OCI-LY1 (cell line): ENCODE data around the gene GSE1.
"Not testable (repeated sequence)": the region's sequence is repeated elsewhere in the genome, so short reads cannot be mapped to it uniquely, and the experiment has no call there.

Source experiments
- H2AFZ ChIP-seq: fragments of 200-600 bp; sonication (generic), shearing (Covaris generic); 2 replicates; pipeline ENCODE4 v1.6.0; 2014; ENCODE audit warnings: antibody characterized with exemption, mild to moderate bottlenecking, low read length
- H3F3A ChIP-seq: fragments of 200-600 bp; sonication (generic), shearing (Covaris generic); 2 replicates; pipeline ENCODE4 v1.6.0; 2014; ENCODE audit warnings: mild to moderate bottlenecking, antibody characterized with exemption, low read length, moderate library complexity; ENCODE audit not compliant: insufficient read depth
- H3K27ac ChIP-seq: fragments of 200-600 bp; sonication (generic); 2 replicates; pipeline ENCODE4 v1.5.1; 2014; ENCODE audit warnings: low read length, mixed run types, mild to moderate bottlenecking, low read depth; ENCODE audit not compliant: poor library complexity, severe bottlenecking
- H3K27me3 ChIP-seq: fragments of 200-600 bp; sonication (generic); 2 replicates; pipeline ENCODE4 v1.6.0; 2014; ENCODE audit warnings: antibody characterized with exemption, mild to moderate bottlenecking, low read length, moderate library complexity; ENCODE audit not compliant: insufficient read depth
- H3K36me3 ChIP-seq: fragments of 200-600 bp; sonication (generic); 2 replicates; pipeline ENCODE4 v1.6.1; 2014; ENCODE audit warnings: mild to moderate bottlenecking, antibody characterized with exemption, low read length, moderate library complexity, mixed read lengths; ENCODE audit not compliant: insufficient read depth
- H3K4me1 ChIP-seq: fragments of 200-600 bp; sonication (generic); 2 replicates; pipeline ENCODE4 v1.5.1; 2014; ENCODE audit warnings: mild to moderate bottlenecking, low read length, moderate library complexity; ENCODE audit not compliant: insufficient read depth, severe bottlenecking
- H3K4me2 ChIP-seq: fragments of 200-600 bp; sonication (generic), shearing (Covaris generic); 2 replicates; pipeline ENCODE4 v1.6.1; 2014; ENCODE audit warnings: low read length
- H3K4me3 ChIP-seq: fragments of 200-600 bp; sonication (generic); 2 replicates; pipeline ENCODE4 v1.5.1; 2014; ENCODE audit warnings: low read length, low read depth, mild to moderate bottlenecking, mixed read lengths; ENCODE audit not compliant: poor library complexity, severe bottlenecking
- H3K79me2 ChIP-seq: fragments of 200-600 bp; shearing (Covaris generic); 2 replicates; pipeline ENCODE4 v1.6.1; 2016; ENCODE audit warnings: mixed run types, low read length, mixed read lengths; ENCODE audit not compliant: insufficient read depth
- H3K9ac ChIP-seq: fragments of 200-600 bp; sonication (generic), shearing (Covaris generic); 2 replicates; pipeline ENCODE4 v1.6.1; 2014; ENCODE audit warnings: mild to moderate bottlenecking, low read length, mixed read lengths
- H3K9me2 ChIP-seq: fragments of 200-600 bp; sonication (generic), shearing (Covaris generic); 2 replicates; pipeline ENCODE4 v1.6.1; 2014; ENCODE audit warnings: low read depth, mild to moderate bottlenecking, low read length, mixed read lengths
- H3K9me3 ChIP-seq: fragments of 200-600 bp; shearing (Covaris generic); 2 replicates; pipeline ENCODE4 v1.6.1; 2014; ENCODE audit warnings: low read length, mixed read lengths
- H4K20me1 ChIP-seq: fragments of 200-600 bp; sonication (generic), shearing (Covaris generic); 2 replicates; pipeline ENCODE4 v1.6.0; 2016; ENCODE audit warnings: mild to moderate bottlenecking, low read length; ENCODE audit not compliant: insufficient read depth
- EZH2 ChIP-seq: fragments of 200-600 bp; sonication (generic), shearing (Covaris generic); IDR thresholded peaks from 2 replicates; pipeline ENCODE4 v1.8.0; 2017; ENCODE audit warnings: borderline replicate concordance, mixed run types, mild to moderate bottlenecking, antibody characterized with exemption, low read length, moderate library complexity, mixed read lengths
- TF ChIP-seq, protein P1 (sequence below): fragments of 200-600 bp; sonication (generic), shearing (Covaris generic); IDR thresholded peaks from 2 replicates; pipeline ENCODE4 v1.5.1; 2017; ENCODE audit warnings: mild to moderate bottlenecking, antibody characterized with exemption, low read length, moderate library complexity, mixed read lengths

The GSE1 gene

DNA sequence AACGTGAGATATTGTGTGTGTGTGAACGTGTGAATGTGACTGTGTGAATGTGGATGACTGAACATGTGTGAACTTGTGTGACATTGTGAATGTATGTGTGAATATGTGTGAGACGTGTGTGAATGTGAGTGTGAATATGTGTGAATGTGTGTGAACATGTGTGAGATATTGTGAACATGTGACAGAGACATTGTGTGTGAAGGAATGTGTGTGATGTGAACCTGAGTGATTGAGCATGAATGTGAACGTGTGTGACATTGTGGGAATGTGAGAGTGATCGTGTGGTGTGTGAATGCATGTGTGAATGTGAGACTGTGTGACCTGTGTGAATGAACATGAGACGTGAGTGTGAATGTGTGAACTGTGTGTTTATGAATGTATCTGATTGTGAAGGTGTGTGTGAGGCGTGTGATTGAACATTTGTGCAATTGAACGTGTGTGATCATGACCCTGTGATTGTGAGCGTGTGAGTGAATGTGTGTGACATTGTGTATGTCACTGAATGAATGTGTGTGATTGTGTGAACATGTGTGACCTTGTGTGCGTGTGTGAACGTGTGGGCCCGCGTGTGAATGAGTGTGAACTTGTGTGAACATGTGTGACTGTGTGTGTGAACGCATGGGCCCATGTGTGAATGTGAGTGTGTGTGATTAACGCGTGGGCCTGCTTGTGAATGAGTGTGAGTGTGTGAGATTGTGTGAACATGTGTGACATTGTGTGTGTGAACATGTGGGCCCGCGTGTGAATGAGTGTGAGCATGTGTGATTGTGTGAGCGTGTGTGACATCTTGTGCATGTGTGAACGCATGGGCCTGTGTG lies 23.2 kb upstream of the GSE1 start:
- TF ChIP-seq, protein P1, sequence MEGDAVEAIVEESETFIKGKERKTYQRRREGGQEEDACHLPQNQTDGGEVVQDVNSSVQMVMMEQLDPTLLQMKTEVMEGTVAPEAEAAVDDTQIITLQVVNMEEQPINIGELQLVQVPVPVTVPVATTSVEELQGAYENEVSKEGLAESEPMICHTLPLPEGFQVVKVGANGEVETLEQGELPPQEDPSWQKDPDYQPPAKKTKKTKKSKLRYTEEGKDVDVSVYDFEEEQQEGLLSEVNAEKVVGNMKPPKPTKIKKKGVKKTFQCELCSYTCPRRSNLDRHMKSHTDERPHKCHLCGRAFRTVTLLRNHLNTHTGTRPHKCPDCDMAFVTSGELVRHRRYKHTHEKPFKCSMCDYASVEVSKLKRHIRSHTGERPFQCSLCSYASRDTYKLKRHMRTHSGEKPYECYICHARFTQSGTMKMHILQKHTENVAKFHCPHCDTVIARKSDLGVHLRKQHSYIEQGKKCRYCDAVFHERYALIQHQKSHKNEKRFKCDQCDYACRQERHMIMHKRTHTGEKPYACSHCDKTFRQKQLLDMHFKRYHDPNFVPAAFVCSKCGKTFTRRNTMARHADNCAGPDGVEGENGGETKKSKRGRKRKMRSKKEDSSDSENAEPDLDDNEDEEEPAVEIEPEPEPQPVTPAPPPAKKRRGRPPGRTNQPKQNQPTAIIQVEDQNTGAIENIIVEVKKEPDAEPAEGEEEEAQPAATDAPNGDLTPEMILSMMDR, result no peak
- TF ChIP-seq EZH2, result no peak
- no peaks in the 10 kb centered on the region for H4K20me1 ChIP-seq
- H3K4me1 ChIP-seq, result no peaks in the 10 kb centered on the region
- H3K9me2 ChIP-seq, result no peaks in the 10 kb centered on the region
- no peak overlapping the region for H3K27ac ChIP-seq
- no peaks in the 10 kb centered on the region for H3K9me3 ChIP-seq
- no peak overlapping the region for H2AFZ ChIP-seq
- H3K4me2 ChIP-seq, result no peak overlapping the region
- H3K36me3 ChIP-seq, result peaks cover 16% of the 10 kb centered on the region
- no peaks in the 10 kb centered on the region for H3K79me2 ChIP-seq
- no peak overlapping the region for H3K9ac ChIP-seq
- no peaks in the 10 kb centered on the region for H3F3A ChIP-seq
- no peak overlapping the region for H3K4me3 ChIP-seq
- no peaks in the 10 kb centered on the region for H3K27me3 ChIP-seq

GRCh38 chr16:85590506-85590832 lies 22.7 kb upstream of the GSE1 start:
- TF ChIP-seq, protein P1, result no peak
- no peak for TF ChIP-seq EZH2
- Histone ChIP-seq H3K9ac (no peak overlapping the region), H3K4me1 (no peaks in the 10 kb centered on the region), H4K20me1 (no peaks in the 10 kb centered on the region), H2AFZ (no peak overlapping the region), H3K79me2 (no peaks in the 10 kb centered on the region), H3K9me2 (no peaks in the 10 kb centered on the region), H3K27ac (no peak overlapping the region), H3K4me2 (no peak overlapping the region), H3F3A (no peaks in the 10 kb centered on the region), H3K36me3 (peaks cover 10% of the 10 kb centered on the region), H3K9me3 (no peaks in the 10 kb centered on the region), H3K4me3 (no peak overlapping the region), H3K27me3 (no peaks in the 10 kb centered on the region)

- no peaks in the 10 kb centered on the region for H3K79me2 ChIP-seq
- H3K9me3 ChIP-seq, result no peaks in the 10 kb centered on the region
- no peaks in the 10 kb centered on the region for H3K9me2 ChIP-seq
- H3K4me2 ChIP-seq, result no peak overlapping the region
- peaks cover 1% of the 10 kb centered on the region for H3K36me3 ChIP-seq
- no peaks in the 10 kb centered on the region for H4K20me1 ChIP-seq
- H3K4me1 ChIP-seq, result no peaks in the 10 kb centered on the region
- no peaks in the 10 kb centered on the region for H3F3A ChIP-seq
- H3K27me3 ChIP-seq, result no peaks in the 10 kb centered on the region
- H3K27ac ChIP-seq, result no peak overlapping the region
- H2AFZ ChIP-seq, result no peak overlapping the region
- H3K9ac ChIP-seq, result no peak overlapping the region
- no peak for TF ChIP-seq EZH2
- TF ChIP-seq, protein P1, result no peak
- H3K4me3 ChIP-seq, result no peak overlapping the region
Observed at GRCh38 chr16:85591381-85591780, 21.7 kb upstream of the GSE1 start.

GRCh38 chr16:85592277-85592676 lies 20.8 kb upstream of the GSE1 start:
- H3K4me2 ChIP-seq, H2AFZ ChIP-seq, H3K9me3 ChIP-seq, H3K27me3 ChIP-seq, H4K20me1 ChIP-seq, H3K9ac ChIP-seq, H3K36me3 ChIP-seq, H3K27ac ChIP-seq, H3K9me2 ChIP-seq, H3K79me2 ChIP-seq, H3K4me3 ChIP-seq, H3K4me1 ChIP-seq, H3F3A ChIP-seq: not testable (repeated sequence)
